Thoracic aorta (tissue), 2 donors: ENCODE results near the gene CCER1. TPM values are rescaled to one million over a fixed set of nuclear protein-coding genes. Genes with fewer than 3 reads are reported as not detected.
A peak's percentile ranks its signal among the peaks of the same experiment; 100 is the strongest.

Source experiments
- ATAC-seq: fragments of 150-250 bp; one replicate; pipeline ENCODE4 v1.8.0; 2017; ENCODE audit warnings: low read depth; ENCODE audit not compliant: insufficient number of reproducible peaks, low FRiP score
- DNase-seq: peaks from one replicate; pipeline ENCODE4 v3.0.0-alpha.2; 2020; ENCODE audit warnings: low spot score
- H3K27ac ChIP-seq, 2 donors: fragments of 200-600 bp; sonication (generic); 1 replicate in 1 of 2; 2 replicates in 1 of 2; pipeline ENCODE4 v1.5.1; 2016; ENCODE audit warnings: mild to moderate bottlenecking in 2 of 2, moderate library complexity in 2 of 2
- H3K27me3 ChIP-seq: fragments of 200-600 bp; sonication (generic); replicated peaks from 2 replicates; pipeline ENCODE4 v1.6.0; 2016; ENCODE audit warnings: mild to moderate bottlenecking; ENCODE audit not compliant: insufficient read depth
- H3K36me3 ChIP-seq: fragments of 200-600 bp; sonication (generic); one replicate; pipeline ENCODE4 v1.5.1; 2016
- H3K4me1 ChIP-seq, 2 donors: fragments of 200-600 bp; sonication (generic); 1 replicate in 1 of 2; 2 replicates in 1 of 2; pipeline versions ENCODE4 v1.5.1 to v1.6.0; 2016; ENCODE audit warnings: low read depth in 2 of 2, mild to moderate bottlenecking in 1 of 2; ENCODE audit not compliant: control insufficient read depth in 1 of 2
- H3K4me3 ChIP-seq: fragments of 200-600 bp; sonication (generic); 2 replicates; pipeline ENCODE4 v1.5.1; 2016; ENCODE audit warnings: mild to moderate bottlenecking
- H3K9me3 ChIP-seq: fragments of 200-600 bp; sonication (generic); 2 replicates; pipeline ENCODE4 v1.5.1; 2016
- CTCF ChIP-seq: fragments of 200-600 bp; sonication (generic); IDR thresholded peaks from one replicate; pipeline ENCODE4 v1.5.1; 2019; ENCODE audit warnings: antibody characterized with exemption
- total RNA-seq, 2 donors: library from RNA; depleted of rRNA; stranded (reverse); fragments of >200 nt; gene quantifications; one replicate each; pipeline versions ENCODE4 v1.1.0 to v1.2.3, GENCODE V29; 2016

Gene CCER1
- total RNA-seq, 2 donors from 2014 or later: not detected

GRCh38 chr12:90936230-90937005 lies 18.6 kb downstream of the CCER1 start:
- no peak for DNase-seq

GRCh38 chr12:90925562-90925961 lies 29.4 kb downstream of the CCER1 start:
- DNase-seq (no peak), ATAC-seq (no peak)
- Histone ChIP-seq H3K9me3 (peaks cover 3% of the 10 kb centered on the region), H3K4me3 (no peak overlapping the region), H3K4me1 (peaks cover 13 to 18% of the 10 kb centered on the region in 2 donors), H3K27me3 (no peaks in the 10 kb centered on the region), H3K27ac (no peak overlapping the region), H3K36me3 (no peaks in the 10 kb centered on the region)
- no peak for TF ChIP-seq CTCF

More at GRCh38 chr12:90936230-90937005, 18.6 kb downstream of the CCER1 start:
- Histone ChIP-seq H3K4me1 (no peaks in the 10 kb centered on the region), H3K36me3 (no peaks in the 10 kb centered on the region), H3K27ac (no peak overlapping the region), H3K9me3 (no peaks in the 10 kb centered on the region), H3K4me3 (no peak overlapping the region), H3K27me3 (no peaks in the 10 kb centered on the region)
- no peak for TF ChIP-seq CTCF
- ATAC-seq: no peak

- no peaks in the 10 kb centered on the region for H3K36me3 ChIP-seq
- DNase-seq (no peak), ATAC-seq (no peak)
- no peak for TF ChIP-seq CTCF
- no peak overlapping the region for H3K27ac ChIP-seq
- no peak overlapping the region for H3K4me3 ChIP-seq
- H3K9me3 ChIP-seq: peaks cover 3% of the 10 kb centered on the region
- H3K4me1 ChIP-seq: peaks cover 13 to 18% of the 10 kb centered on the region in 2 donors
- H3K27me3 ChIP-seq: no peaks in the 10 kb centered on the region
Observed at GRCh38 chr12:90924406-90924805, 30.6 kb downstream of the CCER1 start.

GRCh38 chr12:90922145-90922627 lies 32.8 kb downstream of the CCER1 start:
- no peaks in the 10 kb centered on the region for H3K9me3 ChIP-seq
- H3K27ac ChIP-seq: peak overlapping the region in 1 of 2 donors; percentile 26
- TF ChIP-seq CTCF: no peak
- H3K4me1 ChIP-seq: peaks cover 13 to 18% of the 10 kb centered on the region in 2 donors
- DNase-seq (no peak), ATAC-seq (no peak)
- H3K4me3 ChIP-seq: no peak overlapping the region
- no peaks in the 10 kb centered on the region for H3K27me3 ChIP-seq
- no peaks in the 10 kb centered on the region for H3K36me3 ChIP-seq

- no peak for DNase-seq
- no peak overlapping the region for H3K4me3 ChIP-seq
- no peak for ATAC-seq
- H3K9me3 ChIP-seq: no peaks in the 10 kb centered on the region
- H3K27me3 ChIP-seq: no peaks in the 10 kb centered on the region
- TF ChIP-seq CTCF: no peak
- no peak overlapping the region for H3K27ac ChIP-seq
- H3K4me1 ChIP-seq: peaks cover 13 to 18% of the 10 kb centered on the region in 2 donors
- no peaks in the 10 kb centered on the region for H3K36me3 ChIP-seq
Observed at GRCh38 chr12:90921536-90921935, 33.4 kb downstream of the CCER1 start.
